Breast epithelium (tissue), 4 donors: ENCODE results near the gene PPP6C. TPM values are rescaled to one million over a fixed set of nuclear protein-coding genes. Genes with fewer than 3 reads are reported as not detected.
"Not testable (repeated sequence)": the region's sequence is repeated elsewhere in the genome, so short reads cannot be mapped to it uniquely, and the experiment has no call there.

Experiments used
- DNase-seq, 2 donors: peaks; one replicate each; pipeline ENCODE4 v3.0.0-alpha.2; 2019; ENCODE audit warnings: low spot score in 2 of 2
- H3K27ac ChIP-seq, 2 donors: fragments of 200-600 bp; sonication (generic) in 1 of 2; one replicate each; pipeline ENCODE4 v1.5.1; 2016 to 2019; ENCODE audit warnings: mild to moderate bottlenecking in 1 of 2
- H3K27me3 ChIP-seq, 2 donors: fragments of 200-600 bp; sonication (generic) in 1 of 2; one replicate each; pipeline versions ENCODE4 v1.5.1 to v1.6.0; 2017 to 2019; ENCODE audit warnings: control low read depth in 1 of 2, mild to moderate bottlenecking in 1 of 2
- H3K36me3 ChIP-seq: fragments of 200-600 bp; one replicate; pipeline ENCODE4 v1.5.1; 2019
- H3K4me1 ChIP-seq, 2 donors: fragments of 200-600 bp; sonication (generic); one replicate each; pipeline ENCODE4 v1.5.1; 2016 to 2019; ENCODE audit warnings: control low read depth in 1 of 2
- H3K4me3 ChIP-seq, 3 donors: fragments of 200-600 bp; sonication (generic); 1 replicate in 2 of 3; 2 replicates in 1 of 3; pipeline ENCODE4 v1.5.1; 2016 to 2019; ENCODE audit warnings: mild to moderate bottlenecking in 3 of 3, moderate library complexity in 2 of 3
- H3K9me3 ChIP-seq, 2 donors: fragments of 200-600 bp; sonication (generic) in 1 of 2; one replicate each; pipeline ENCODE4 v1.5.1; 2016 to 2019; ENCODE audit warnings: control low read depth in 1 of 2
- POLR2A ChIP-seq: fragments of 450-650 bp; IDR thresholded peaks from one replicate; pipeline ENCODE4 v1.6.1; 2016; ENCODE audit warnings: antibody characterized with exemption, mild to moderate bottlenecking, moderate library complexity
- POLR2AphosphoS5 ChIP-seq, 3 donors: sonication (generic); formaldehyde crosslinking; IDR thresholded peaks; one replicate each; pipeline ENCODE4 v1.6.1; 2017; ENCODE audit warnings: antibody characterized with exemption in 3 of 3
- intact Hi-C: fragments of 100-400 bp; cut with DNase I; formaldehyde crosslinking; loops from one replicate; pipeline ENCODE4 v1.15.1; 2023; ENCODE audit warnings: low total_unique reads
- total RNA-seq, 3 donors: library from RNA; depleted of rRNA; stranded (reverse); fragments of >200 nt; gene quantifications; one replicate each; pipeline ENCODE4 v1.1.0, GENCODE V29; 2016
- TF ChIP-seq, protein P1 (sequence below), 3 donors: fragments of 450-650 bp; IDR thresholded peaks; one replicate each; pipeline ENCODE4 v1.5.1; 2016 to 2017; ENCODE audit warnings: antibody characterized with exemption in 3 of 3, mild to moderate bottlenecking in 3 of 3, moderate library complexity in 3 of 3

The PPP6C gene
- total RNA-seq, 3 donors from 2014 or later, result 34.4 to 50.2 (median 42.1) TPM

DNA sequence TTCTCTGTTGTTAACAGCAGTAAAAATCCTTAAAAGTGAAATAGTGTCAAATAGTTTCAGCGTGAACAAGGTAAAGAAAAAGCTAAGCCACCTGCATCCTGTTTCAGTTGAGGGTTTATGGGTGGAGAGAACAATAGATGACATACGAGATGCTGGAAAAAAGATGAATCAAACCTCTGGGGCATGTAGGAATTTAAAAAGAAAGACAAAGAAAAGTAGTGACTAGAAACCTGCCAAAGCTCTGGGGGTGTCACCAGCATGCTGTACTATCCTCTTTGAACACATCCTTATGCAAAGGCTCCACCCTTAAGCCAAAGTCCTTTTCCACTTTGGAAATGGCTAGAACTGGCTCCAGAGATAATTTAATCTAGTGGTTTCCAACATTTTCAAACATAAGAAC lies 68.5 kb downstream of the PPP6C start:
- Histone ChIP-seq H3K4me3 (no peak overlapping the region), H3K9me3 (no peaks in the 10 kb centered on the region), H3K4me1 (no peaks in the 10 kb centered on the region), H3K36me3 (no peaks in the 10 kb centered on the region), H3K27me3 (no peaks in the 10 kb centered on the region), H3K27ac (no peak overlapping the region)
- TF ChIP-seq POLR2AphosphoS5 (IDR thresholded peaks at IDR 0.05), result no peak
- TF ChIP-seq, protein P1, sequence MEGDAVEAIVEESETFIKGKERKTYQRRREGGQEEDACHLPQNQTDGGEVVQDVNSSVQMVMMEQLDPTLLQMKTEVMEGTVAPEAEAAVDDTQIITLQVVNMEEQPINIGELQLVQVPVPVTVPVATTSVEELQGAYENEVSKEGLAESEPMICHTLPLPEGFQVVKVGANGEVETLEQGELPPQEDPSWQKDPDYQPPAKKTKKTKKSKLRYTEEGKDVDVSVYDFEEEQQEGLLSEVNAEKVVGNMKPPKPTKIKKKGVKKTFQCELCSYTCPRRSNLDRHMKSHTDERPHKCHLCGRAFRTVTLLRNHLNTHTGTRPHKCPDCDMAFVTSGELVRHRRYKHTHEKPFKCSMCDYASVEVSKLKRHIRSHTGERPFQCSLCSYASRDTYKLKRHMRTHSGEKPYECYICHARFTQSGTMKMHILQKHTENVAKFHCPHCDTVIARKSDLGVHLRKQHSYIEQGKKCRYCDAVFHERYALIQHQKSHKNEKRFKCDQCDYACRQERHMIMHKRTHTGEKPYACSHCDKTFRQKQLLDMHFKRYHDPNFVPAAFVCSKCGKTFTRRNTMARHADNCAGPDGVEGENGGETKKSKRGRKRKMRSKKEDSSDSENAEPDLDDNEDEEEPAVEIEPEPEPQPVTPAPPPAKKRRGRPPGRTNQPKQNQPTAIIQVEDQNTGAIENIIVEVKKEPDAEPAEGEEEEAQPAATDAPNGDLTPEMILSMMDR (IDR thresholded peaks at IDR 0.05), result no peak
- no peak for TF ChIP-seq POLR2A
- no peak for DNase-seq
- intact Hi-C loops, result no loop called here

- Histone ChIP-seq H3K4me3 (no peak overlapping the region), H3K9me3 (no peaks in the 10 kb centered on the region), H3K4me1 (no peaks in the 10 kb centered on the region), H3K27me3 (no peaks in the 10 kb centered on the region), H3K36me3 (no peaks in the 10 kb centered on the region), H3K27ac (no peak overlapping the region)
- intact Hi-C loops, result no loop called here
- no peak for DNase-seq
- TF ChIP-seq POLR2A (no peak), POLR2AphosphoS5 (IDR thresholded peaks at IDR 0.05) (no peak)
- TF ChIP-seq, protein P1 (IDR thresholded peaks at IDR 0.05), result no peak
These were observed 69.8 kb downstream of the PPP6C start for GRCh38 chr9:125119643-125120286.

GRCh38 chr9:125118696-125119095 lies 70.9 kb downstream of the PPP6C start:
- H3K4me3 ChIP-seq, intact Hi-C loops, H3K9me3 ChIP-seq, DNase-seq, H3K27me3 ChIP-seq, H3K4me1 ChIP-seq, H3K27ac ChIP-seq, H3K36me3 ChIP-seq: not testable (repeated sequence)

DNA sequence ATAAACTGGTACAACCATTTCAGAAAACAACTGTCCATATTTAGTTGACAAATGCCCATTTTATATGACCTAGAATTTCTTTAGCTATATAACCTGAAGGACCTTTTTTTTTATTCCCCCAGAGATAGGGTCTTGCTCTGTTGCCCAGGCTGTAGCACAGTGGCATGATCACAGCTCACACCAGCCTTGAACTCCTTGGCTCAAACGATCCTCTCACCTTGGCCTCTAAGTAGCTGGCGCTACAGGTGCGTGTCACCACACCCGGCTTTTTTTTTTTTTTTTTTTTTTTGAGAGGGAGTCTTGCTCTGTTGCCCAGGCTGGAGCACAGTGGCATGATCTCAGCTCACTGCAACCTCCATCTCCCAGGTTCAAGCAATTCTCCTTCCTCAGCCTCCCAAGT lies 75.1 kb downstream of the PPP6C start:
- intact Hi-C loops, DNase-seq, H3K9me3 ChIP-seq, H3K27ac ChIP-seq, H3K4me1 ChIP-seq, H3K36me3 ChIP-seq, H3K27me3 ChIP-seq, H3K4me3 ChIP-seq: not testable (repeated sequence)

GRCh38 chr9:125110464-125110863 lies 79.1 kb downstream of the PPP6C start:
- Histone ChIP-seq H3K4me1 (no peaks in the 10 kb centered on the region), H3K27ac (no peak overlapping the region)
- intact Hi-C loops, result no loop called here

GRCh38 chr9:125108541-125108940 lies 81.1 kb downstream of the PPP6C start:
- H3K9me3 ChIP-seq, H3K4me3 ChIP-seq, H3K36me3 ChIP-seq, intact Hi-C loops, H3K27ac ChIP-seq, H3K4me1 ChIP-seq, H3K27me3 ChIP-seq, DNase-seq: not testable (repeated sequence)

More at GRCh38 chr9:125110464-125110863, 79.1 kb downstream of the PPP6C start:
- H3K36me3 ChIP-seq, result no peaks in the 10 kb centered on the region
- DNase-seq, result no peak
- H3K4me3 ChIP-seq, result no peak overlapping the region
- TF ChIP-seq POLR2A, result no peak
- no peak for TF ChIP-seq POLR2AphosphoS5 (IDR thresholded peaks at IDR 0.05)
- TF ChIP-seq, protein P1 (IDR thresholded peaks at IDR 0.05), result no peak
- H3K9me3 ChIP-seq, result peaks cover 0 to 8% of the 10 kb centered on the region in 2 donors
- H3K27me3 ChIP-seq, result no peaks in the 10 kb centered on the region
